ENCODE data around the gene TMEM69. TPM values are rescaled to one million over a fixed set of nuclear protein-coding genes. Genes with fewer than 3 reads are reported as not detected.
"Not testable (repeated sequence)": the region's sequence is repeated elsewhere in the genome, so short reads cannot be mapped to it uniquely, and the experiment has no call there.

TMEM69 gene
- total and polyA plus RNA-seq, 12 donors: 9.3 to 53.1 (median 26.3) TPM

DNA sequence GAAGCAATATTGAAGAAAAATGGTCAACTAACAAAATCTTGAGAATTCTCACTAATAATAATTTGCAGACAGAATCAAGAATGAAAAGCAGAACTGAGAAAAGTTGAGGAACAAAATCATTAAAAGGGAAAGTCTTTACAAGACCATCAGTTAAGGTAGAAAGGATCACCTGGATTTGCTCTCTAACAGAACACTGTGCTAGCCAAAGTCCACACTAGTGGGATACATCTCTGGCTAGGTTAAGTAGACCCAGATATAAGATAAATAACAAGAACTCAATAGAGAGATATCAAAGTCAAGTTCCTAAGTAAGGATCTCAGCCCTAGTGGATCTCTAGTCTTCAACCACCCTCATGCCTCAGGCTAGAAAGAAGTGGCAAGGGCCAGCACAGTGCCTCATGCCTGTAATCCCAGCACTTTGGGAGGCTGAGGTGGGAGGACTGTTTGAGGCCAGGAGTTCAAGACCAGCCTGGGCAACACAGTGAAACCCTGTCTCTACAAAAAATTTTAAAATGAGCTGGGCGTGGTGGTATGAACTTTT is 42.9 kb downstream of the TMEM69 start:
- Histone ChIP-seq H3K4me3 (no peak overlapping the region), H3K27ac (no peak overlapping the region), H3K9me3 (replicated peaks in 1 of 3) (no peaks in the 10 kb centered on the region), H3K4me1 (replicated peaks in 1 of 2) (no peaks in the 10 kb centered on the region), H3K27me3 (no peaks in the 10 kb centered on the region), H3K36me3 (replicated peaks in 1 of 2) (peaks cover 0 to 10% of the 10 kb centered on the region in 2 donors)
- WGBS, 4 donors: 91 to 100% (median 96%) methylated on average over 1 of the region's 1 CpG
- no peak for TF ChIP-seq CTCF (IDR thresholded peaks at IDR 0.05)
- TF ChIP-seq POLR2A (IDR thresholded peaks at IDR 0.05): no peak
- DNase-seq: no peak
- intact Hi-C loops (cut with DNase I): no loop called here

DNA sequence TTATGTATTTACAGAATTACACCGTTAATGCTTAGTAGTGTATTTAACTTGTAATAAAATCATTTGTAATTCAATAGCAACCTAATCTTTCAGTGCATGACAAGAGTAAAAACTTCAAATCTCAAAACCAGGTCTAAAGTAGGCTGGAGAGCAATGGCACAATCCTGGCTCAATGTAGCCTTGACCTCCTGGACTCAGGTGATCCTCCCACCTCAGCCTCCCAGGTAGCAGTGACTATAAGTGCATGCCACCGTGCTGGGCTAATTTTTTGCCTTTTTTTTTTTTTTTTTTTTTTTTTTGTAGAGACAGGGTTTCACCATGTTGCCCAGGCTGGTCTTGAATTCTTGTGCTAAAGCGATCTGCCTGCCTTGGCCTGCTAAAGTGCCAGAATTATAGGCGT is 51.2 kb downstream of the TMEM69 start:
- 92 to 97% (median 96%) methylated on average over 4 of the region's 4 CpGs for WGBS, 4 donors
- H3K4me1 ChIP-seq (replicated peaks in 1 of 2): no peaks in the 10 kb centered on the region
- no peak for DNase-seq
- no peaks in the 10 kb centered on the region for H3K27me3 ChIP-seq
- H3K4me3 ChIP-seq: no peak overlapping the region
- no peaks in the 10 kb centered on the region for H3K36me3 ChIP-seq (replicated peaks in 1 of 2)
- no peak overlapping the region for H3K27ac ChIP-seq
- TF ChIP-seq POLR2A (IDR thresholded peaks at IDR 0.05): no peak
- no peak for TF ChIP-seq CTCF (IDR thresholded peaks at IDR 0.05)
- intact Hi-C loops (cut with DNase I): no loop called here
- no peaks in the 10 kb centered on the region for H3K9me3 ChIP-seq (replicated peaks in 1 of 3)

DNA sequence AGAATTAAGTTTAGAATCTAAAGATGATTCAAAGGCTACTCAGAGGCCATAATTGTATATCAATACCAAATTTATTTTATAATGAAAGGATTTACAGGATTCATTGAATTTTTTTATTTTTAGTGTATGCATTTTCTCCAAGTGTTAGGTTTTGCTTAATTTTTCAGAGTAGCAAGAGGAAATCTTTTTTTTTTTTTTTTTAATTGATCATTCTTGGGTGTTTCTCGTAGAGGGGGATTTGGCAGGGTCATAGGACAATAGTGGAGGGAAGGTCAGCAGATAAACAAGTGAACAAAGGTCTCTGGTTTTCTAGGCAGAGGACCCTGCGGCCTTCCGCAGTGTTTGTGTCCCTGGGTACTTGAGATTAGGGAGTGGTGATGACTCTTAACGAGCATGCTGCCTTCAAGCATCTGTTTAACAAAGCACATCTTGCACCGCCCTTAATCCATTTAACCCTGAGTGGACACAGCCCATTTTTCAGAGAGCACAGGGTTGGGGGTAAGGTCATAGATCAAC is 51.7 kb downstream of the TMEM69 start:
- DNase-seq; H3K9me3 ChIP-seq (replicated peaks in 1 of 3); H3K27me3 ChIP-seq; H3K27ac ChIP-seq; intact Hi-C loops (cut with DNase I); H3K4me1 ChIP-seq (replicated peaks in 1 of 2); H3K4me3 ChIP-seq; H3K36me3 ChIP-seq (replicated peaks in 1 of 2): not testable (repeated sequence)
- WGBS, 4 donors: 74 to 81% (median 79%) methylated on average over 4 to 5 of the region's 5 CpGs

Other genes with a start within 250 kb of the TMEM69 start
- 10 to 100 TPM in 1 of 9 donors, 1 to 10 TPM in 8; 1.1 to 21.4 (median 4.2) TPM for gene TESK2, start 197.0 kb upstream of the TMEM69 start, total RNA-seq
- 1 to 10 TPM; 1.2 to 3.6 (median 1.7) TPM for gene TESK2, start 197.0 kb upstream of the TMEM69 start, polyA plus RNA-seq
- gene CCDC163, start 188.1 kb upstream of the TMEM69 start, total RNA-seq: 1 to 10 TPM in 6 of 9 donors, under 1 TPM in 3; 0.24 to 8.9 (median 1.4) TPM
- 1 to 10 TPM in 2 of 3 donors, under 1 TPM in 1; 0.48 to 9.2 (median 4.0) TPM for gene CCDC163, start 188.1 kb upstream of the TMEM69 start, polyA plus RNA-seq
- gene MMACHC, start 187.9 kb upstream of the TMEM69 start, total RNA-seq: 10 to 100 TPM in 4 of 9 donors, 1 to 10 TPM in 5; 2.3 to 12.7 (median 8.9) TPM
- 10 to 100 TPM in 1 of 3 donors, 1 to 10 TPM in 2; 2.3 to 10.3 (median 3.1) TPM for gene MMACHC, start 187.9 kb upstream of the TMEM69 start, polyA plus RNA-seq
- 100 to 1,000 TPM; 343 to 908 (median 446) TPM for gene PRDX1, start 166.3 kb upstream of the TMEM69 start, total RNA-seq
- gene PRDX1, start 166.3 kb upstream of the TMEM69 start, polyA plus RNA-seq: 100 to 1,000 TPM; 404 to 695 (median 559) TPM
- gene AKR1A1, start 137.4 kb upstream of the TMEM69 start, total RNA-seq: 100 to 1,000 TPM in 8 of 9 donors, 10 to 100 TPM in 1; 85.6 to 157 (median 119) TPM
- gene AKR1A1, start 137.4 kb upstream of the TMEM69 start, polyA plus RNA-seq: 100 to 1,000 TPM in 2 of 3 donors, 10 to 100 TPM in 1; 87.9 to 199 (median 165) TPM
- gene NASP, start 104.1 kb upstream of the TMEM69 start, total RNA-seq: 10 to 100 TPM; 32.3 to 88.3 (median 48.7) TPM
- 100 to 1,000 TPM in 2 of 3 donors, 10 to 100 TPM in 1; 59.8 to 181 (median 136) TPM for gene NASP, start 104.1 kb upstream of the TMEM69 start, polyA plus RNA-seq
- gene CCDC17, start 64.1 kb upstream of the TMEM69 start, total RNA-seq: 1 to 10 TPM in 5 of 9 donors, under 1 TPM in 3, not detected in 1; 0.35 to 2.5 (median 1.7) TPM
- gene CCDC17, start 64.1 kb upstream of the TMEM69 start, polyA plus RNA-seq: 1 to 10 TPM in 2 of 3 donors, under 1 TPM in 1; 0.24 to 4.2 (median 2.2) TPM
- gene GPBP1L1, start 1.6 kb upstream of the TMEM69 start, total RNA-seq: 100 to 1,000 TPM in 3 of 9 donors, 10 to 100 TPM in 6; 57.9 to 122 (median 82.6) TPM
- gene GPBP1L1, start 1.6 kb upstream of the TMEM69 start, polyA plus RNA-seq: 10 to 100 TPM; 34.5 to 75.8 (median 40.1) TPM
- gene IPP, start 62.5 kb downstream of the TMEM69 start, total RNA-seq: 10 to 100 TPM in 5 of 9 donors, 1 to 10 TPM in 4; 8.0 to 23.9 (median 16.6) TPM
- gene IPP, start 62.5 kb downstream of the TMEM69 start, polyA plus RNA-seq: 10 to 100 TPM in 1 of 3 donors, 1 to 10 TPM in 2; 2.8 to 13.2 (median 6.8) TPM
- gene MAST2, start 115.4 kb downstream of the TMEM69 start, total RNA-seq: 10 to 100 TPM; 18.1 to 38.5 (median 23.4) TPM
- 10 to 100 TPM; 18.4 to 35.6 (median 27.5) TPM for gene MAST2, start 115.4 kb downstream of the TMEM69 start, polyA plus RNA-seq